DLD1 (cell line): Measurements from ENCODE around the gene PDE6C.

Source experiments
- in situ Hi-C: cut with HindIII; loops from 2 replicates; pipeline ENCODE4 v1.10.0; 2017; ENCODE audit warnings: low sequenced_read_pairs

Gene PDE6C

DNA sequence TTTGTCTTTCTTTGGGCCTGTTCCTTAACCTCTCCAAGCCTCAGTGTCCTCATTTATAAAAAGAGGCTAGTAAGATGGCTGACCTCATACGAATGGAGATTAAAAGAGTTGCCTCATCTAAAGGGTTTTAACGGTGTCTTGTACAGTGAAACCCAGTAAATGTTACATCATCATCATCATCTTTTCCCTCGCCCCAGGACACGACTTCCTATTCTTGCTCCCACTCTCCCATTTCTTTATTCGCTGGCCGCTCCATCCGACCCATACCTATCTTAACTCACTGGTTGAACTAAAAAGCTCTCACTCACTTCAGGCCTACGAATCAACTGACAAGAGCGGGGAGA is 89.5 kb downstream of the PDE6C start:
- in situ Hi-C loops, result no loop called here

DNA sequence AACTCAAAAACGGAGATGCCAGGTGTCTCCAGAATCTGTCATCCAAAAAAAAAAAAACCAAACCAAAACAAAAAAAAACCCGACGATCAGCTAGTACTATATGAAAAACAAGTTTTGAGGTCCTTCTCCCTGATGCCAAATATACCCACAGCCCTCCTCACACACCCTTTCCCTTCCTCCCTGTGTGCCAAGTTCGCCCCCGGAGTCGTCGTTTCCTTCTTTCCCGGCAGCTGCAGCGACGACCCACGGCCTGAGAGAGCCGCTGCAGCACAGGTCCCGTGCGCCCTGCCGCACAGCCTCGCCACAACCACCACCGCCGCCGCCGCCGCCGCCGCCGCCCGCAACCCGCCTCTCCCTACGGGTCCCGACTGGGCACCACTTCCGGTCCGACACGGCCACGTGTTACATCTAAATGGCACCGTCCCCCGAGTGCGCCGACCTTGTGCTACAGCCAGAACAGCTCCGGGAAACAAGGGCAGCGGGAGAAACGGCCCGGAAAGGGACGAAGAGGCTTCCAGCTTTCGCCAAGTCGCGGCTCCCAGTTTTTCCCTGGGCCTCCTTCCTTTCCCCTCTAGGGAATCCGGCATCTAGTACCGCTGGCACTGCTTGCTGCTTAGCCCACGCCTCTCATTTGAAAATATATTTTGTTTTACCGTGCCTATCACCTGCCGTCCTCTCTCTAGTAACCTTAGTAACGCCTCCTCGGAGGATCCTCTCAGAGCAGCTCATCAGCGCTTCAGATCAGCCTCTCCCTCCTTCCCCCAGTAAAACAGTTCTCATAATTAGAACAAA is 90.1 kb downstream of the PDE6C start, which contains the start of gene FRA10AC1:
FRA10AC1 (minus strand) TSS at position 383 of the 792 bp plus-strand sequence. CDS start 2,486 bp downstream, outside the sequence.
- in situ Hi-C loops, result no loop called here

DNA sequence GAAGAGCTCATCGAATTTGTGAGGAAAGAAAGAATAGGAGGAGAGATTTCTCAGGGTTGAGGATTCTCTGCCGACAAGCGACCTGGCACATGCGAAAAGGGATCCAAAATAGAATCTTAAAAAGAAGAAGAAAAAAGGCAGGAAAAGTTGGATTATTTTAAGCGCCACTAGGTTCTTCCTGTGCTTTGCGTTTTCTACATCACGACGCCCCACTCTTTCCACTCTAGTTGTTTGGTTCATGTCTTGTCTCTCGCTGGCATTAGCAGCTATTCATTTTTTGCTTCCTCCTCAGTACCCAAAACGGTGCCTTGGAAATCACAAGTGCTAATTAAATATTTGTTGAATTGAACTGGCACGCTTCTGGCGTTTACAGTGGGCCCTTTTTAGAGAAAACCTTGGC is 90.7 kb downstream of the PDE6C start:
- in situ Hi-C loops, result no loop called here

DNA sequence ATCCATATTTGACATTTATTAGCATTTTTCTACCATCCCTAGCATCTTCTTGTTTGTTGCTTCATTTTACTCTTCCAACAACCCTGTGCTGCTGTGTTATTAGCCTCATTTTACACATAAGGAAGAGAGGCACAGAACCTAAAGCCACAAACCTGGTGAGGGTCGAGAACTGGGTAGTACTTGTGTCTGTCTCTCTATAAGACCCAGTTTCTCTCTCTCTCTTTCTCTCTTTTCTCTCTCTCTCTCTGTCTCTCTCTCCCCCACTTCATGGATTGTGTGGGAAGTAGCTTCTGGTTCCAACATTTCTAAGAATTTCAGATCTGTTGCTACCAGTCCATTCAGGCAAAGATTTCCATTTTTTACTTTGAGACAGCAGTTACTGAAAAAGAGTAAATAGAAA is 91.5 kb downstream of the PDE6C start:
- in situ Hi-C loops, result no loop called here

DNA sequence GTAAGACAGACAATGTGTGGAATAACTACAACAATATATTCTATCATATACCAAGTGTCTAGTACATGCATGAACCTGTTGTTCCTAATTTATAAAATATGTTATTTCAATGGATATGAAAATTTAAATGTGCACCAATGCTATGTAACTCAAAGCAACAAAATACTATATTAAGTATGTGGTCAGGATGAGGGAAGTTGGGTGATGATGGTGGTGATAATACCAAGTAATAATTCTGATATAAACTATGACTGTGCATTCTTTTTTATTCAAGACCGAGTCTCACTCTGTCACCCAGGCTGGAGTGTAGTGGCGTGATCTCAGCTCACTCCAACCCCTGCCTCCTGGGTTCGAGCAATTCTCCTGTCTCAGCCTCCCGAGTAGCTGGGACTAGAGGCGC is 92.1 kb downstream of the PDE6C start:
- in situ Hi-C loops, result no loop called here

DNA sequence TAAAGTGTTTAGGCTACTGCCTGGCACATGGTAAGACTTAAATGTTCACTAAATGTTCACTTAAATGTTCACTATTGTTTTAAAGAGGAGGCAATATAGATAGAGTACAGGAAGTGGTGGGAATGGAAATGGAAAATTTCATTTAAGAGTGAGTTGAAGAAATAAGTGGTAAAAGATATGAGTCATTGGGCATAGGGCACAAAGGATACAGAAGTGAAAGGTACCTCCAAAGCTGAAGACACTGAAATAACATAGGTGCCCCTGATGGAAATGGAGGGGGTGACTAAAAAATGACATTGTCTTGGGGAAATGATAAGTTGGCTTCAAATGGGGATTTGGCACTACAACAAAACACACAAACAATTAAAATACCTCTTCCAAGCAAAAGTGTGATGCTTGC is 95.3 kb downstream of the PDE6C start:
- in situ Hi-C loops, result no loop called here

DNA sequence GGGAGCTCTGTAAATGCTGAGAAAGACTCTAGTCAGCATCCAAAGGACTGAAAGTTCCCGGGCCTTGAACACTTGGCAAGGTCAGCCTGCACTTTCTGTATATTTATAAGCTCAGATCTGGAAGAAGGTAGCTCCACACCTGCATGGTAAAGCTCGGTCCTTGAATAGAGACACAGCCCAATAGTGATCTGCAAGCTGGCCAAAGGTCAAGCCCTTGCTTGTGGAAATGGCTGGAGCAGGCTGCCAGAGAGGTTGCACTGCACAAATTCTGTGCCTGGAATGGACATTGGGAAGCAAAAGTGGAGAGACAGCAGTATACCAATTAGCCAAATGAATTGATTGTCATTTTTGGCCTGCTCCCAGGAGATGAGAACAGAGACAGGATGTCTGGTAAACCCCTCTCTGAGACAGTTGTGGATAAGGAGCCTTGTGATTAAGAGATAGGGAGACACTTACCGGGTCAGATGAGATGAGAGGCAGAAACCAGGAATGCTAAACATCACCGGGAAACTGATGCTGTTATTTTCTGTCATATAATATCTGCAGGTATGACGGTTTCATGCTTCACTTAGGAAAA is 98.1 kb downstream of the PDE6C start:
- in situ Hi-C loops, result no loop called here

DNA sequence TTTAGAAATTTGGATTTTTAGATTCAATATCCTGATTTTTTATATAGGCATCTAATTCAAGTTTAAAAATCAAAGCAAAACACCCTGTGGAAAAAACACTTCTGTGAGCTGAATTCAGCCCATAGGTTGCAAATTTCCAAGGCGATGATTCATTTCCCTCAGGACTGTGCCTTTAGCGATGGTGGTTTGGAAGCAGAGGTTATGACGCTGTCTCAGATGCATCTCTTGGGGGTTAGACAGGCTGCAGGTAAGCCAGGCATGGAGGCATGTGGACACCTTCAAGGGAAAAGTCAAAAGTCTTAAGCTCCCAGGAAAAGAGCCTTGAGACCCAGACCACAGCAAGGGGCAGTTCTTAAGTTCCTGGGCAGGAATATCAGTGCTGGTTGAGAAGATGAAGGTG is 99.6 kb downstream of the PDE6C start:
- in situ Hi-C loops, result no loop called here

DNA sequence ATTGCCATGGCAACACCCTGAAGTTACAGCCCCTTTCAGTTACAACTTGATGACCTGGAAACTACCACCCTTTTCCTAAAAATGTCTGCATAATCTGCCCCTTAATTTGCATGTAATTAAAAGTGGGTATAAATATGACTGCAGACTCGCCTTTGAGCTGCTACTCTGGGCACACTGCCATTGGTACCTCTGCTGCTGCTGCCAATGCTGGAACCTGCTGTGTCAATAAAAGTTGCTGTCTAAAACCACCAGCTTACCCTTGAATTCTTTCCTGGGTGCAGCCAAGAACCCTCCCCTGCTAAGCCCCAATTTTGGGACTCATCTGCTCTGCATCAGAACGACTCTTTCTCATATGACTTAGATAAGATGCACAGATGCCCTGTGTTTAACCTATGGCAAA is 100.3 kb downstream of the PDE6C start:
- in situ Hi-C loops, result no loop called here

DNA sequence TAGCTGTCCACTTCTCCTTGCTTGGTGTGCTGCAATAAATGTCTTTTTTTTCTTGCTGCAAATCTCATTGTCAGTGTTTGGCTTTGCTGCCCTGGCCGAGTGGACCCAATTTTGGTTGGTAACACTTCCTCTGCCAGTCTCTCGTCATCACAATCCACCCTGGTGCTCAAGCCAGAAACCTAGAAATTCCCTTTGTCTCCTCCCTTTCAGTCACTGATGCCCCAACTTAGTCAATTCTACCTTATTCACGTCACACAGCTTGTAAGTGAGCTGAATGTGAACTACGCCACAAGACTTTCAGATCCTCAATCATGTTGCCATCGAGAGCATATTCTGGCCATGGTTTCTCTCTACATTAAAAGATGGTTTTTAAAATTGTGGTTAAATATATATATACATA is 103.0 kb downstream of the PDE6C start:
- in situ Hi-C loops, result no loop called here
